Measurements from ENCODE around the gene TMEM97.

DNA sequence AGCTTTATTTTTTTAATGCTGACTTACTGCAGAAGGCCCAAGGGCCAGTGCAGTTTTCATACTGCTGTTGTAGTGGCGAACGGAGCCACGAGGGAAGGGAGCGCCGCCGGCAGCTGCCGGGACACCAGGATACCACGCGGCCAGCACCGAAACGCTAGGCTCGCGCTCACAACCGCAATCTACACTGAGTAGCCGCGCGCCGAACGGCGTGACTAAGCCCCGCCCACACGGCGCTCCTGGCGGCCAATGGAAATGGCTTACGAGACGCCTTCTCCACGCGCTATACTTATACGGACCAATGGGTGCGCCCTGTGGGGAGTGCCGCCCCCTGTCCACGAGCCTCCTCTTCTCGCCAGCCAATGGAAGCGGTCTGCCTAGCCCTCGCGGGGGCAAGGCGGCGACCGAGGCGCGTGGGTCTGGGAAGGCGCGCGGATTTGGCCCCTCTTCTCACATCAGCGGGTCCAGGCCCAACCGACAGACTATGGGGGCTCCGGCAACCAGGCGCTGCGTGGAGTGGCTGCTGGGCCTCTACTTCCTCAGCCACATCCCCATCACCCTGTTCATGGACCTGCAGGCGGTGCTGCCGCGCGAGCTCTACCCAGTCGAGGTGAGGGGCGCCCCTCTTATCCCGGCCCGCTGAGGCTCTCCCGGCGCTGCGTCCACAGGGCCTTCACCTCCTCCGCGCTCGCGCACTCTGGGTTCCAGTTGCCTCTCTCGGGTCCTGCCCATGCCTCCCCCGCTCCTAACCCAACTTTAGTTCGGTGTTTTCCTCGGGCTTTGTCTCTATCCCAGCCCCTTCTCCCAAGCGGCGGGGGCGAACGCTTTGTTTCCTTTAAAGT is at the start of gene TMEM97:
- TF ChIP-seq, protein P1, sequence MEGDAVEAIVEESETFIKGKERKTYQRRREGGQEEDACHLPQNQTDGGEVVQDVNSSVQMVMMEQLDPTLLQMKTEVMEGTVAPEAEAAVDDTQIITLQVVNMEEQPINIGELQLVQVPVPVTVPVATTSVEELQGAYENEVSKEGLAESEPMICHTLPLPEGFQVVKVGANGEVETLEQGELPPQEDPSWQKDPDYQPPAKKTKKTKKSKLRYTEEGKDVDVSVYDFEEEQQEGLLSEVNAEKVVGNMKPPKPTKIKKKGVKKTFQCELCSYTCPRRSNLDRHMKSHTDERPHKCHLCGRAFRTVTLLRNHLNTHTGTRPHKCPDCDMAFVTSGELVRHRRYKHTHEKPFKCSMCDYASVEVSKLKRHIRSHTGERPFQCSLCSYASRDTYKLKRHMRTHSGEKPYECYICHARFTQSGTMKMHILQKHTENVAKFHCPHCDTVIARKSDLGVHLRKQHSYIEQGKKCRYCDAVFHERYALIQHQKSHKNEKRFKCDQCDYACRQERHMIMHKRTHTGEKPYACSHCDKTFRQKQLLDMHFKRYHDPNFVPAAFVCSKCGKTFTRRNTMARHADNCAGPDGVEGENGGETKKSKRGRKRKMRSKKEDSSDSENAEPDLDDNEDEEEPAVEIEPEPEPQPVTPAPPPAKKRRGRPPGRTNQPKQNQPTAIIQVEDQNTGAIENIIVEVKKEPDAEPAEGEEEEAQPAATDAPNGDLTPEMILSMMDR (conservative IDR thresholded peaks at IDR 0.05) = no peak
- peak; percentile 74 for TF ChIP-seq ZFX (IDR thresholded peaks at IDR 0.05)
